HG03097 (cell line): ENCODE data around the gene NCKAP5.

ENCODE experiments used
- ATAC-seq: cut with Tn5 transposase; IDR thresholded peaks from one replicate; pipeline ENCODE4 v1.9.1; 2021; ENCODE audit not compliant: unreplicated experiment, low FRiP score

NCKAP5 gene

DNA sequence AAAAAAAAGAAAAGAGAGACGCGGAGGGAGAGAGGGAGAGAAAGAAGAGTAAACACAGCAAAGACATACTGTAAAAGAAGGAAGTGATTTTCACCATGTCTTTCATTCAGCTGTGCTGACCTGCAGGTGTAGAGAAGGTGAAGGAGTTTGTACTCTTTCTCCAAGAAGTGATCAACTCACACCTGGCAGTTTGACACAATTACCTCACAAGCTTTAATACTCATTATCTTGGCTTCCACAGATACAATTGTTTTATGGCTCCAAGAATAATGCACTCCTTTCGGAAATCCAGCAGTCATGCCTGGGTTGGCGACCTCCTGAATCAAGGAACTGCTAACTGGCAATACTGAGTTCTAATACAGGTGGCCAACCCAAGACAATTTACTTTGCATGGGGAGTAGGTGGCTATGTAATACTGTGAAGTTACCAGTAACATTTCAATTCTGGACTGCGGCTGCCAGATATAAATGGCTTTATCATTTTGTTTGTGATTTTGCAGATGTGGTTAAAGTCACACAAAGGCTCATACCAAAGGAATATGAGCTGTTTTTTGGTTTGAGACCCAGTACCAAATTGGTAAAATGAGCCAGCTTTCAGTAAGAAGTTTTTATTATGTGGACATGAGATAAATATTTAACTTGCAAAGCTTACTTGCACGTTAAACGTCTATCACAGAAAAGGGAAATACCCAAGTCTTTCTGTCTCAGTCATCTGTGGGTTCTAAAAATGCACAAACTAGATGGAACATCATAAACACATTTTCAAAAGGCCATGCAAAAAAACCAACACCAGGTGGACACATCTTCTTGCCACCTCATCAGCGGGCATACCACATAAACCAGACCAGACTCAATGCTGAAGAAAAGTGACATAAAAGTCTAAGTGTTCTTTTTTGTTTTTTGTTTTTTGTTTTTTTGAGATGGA is 69.3 kb downstream of the NCKAP5 start:
- ATAC-seq, result peak; percentile 75

GRCh38 chr2:133497951-133498565 is 70.2 kb downstream of the NCKAP5 start:
- no peak for ATAC-seq

DNA sequence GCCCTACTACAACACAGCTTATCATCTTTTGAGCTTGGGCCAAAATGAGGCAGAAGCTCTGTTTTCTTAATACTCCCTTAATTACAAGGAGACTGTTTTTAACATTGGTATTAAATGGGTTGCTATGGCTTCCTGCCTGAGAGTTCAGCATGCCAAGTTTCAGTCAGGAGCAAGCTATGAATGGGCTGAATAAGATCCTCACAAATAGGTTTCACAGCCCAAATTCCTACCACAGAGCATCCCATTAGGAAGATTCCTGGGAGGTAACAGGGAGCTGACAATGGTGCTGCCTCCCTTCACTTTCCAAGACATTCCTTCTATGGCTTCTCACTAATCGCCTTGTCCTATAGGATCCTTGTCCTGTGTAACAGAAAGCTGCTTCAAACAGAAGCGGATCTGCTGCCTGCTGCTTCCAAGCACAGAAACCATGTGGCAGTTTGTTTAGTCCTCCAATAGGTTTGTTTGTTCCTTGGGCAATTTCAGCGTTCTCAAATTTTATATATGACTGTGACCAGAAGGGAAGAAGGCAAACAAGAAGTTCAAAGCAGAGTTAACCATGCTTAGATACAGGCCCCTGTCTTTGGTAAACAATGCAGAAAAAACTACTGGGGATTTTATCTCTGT is 70.9 kb downstream of the NCKAP5 start:
- ATAC-seq, result no peak

DNA sequence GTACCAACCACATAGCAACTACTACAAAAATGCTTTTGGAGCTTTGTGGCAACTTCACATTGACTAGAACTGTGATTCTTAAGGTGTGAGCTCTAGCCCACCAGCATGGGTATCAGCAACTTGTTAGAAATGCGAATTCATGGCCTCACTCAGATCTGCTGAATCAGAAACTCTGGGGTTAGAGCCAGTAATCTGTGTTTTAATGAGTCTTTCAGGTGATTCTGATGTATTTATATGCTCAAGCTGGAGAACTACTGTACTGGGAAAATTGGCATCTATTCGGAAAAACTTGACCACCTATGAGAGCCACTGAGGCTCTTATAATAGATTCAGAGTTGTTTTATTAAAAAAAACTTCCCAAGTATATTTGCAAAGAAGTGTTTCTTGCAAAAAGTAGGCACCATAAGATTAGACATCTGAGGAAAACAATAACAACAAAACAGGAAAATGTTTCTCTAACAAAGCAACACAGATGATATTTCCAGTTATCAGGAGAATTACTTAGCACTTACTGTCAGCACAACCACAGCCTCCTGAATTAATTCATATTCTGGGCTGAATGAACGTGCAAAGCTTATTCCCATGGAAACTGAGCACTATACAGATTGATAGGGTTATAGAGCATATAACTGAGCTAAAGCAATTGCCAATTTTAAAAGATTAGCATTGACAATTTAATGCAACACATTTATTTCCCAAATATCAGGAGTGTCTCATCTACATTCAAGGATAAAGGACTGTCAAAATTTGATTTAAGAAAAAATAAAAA is 71.6 kb downstream of the NCKAP5 start:
- ATAC-seq, result no peak

DNA sequence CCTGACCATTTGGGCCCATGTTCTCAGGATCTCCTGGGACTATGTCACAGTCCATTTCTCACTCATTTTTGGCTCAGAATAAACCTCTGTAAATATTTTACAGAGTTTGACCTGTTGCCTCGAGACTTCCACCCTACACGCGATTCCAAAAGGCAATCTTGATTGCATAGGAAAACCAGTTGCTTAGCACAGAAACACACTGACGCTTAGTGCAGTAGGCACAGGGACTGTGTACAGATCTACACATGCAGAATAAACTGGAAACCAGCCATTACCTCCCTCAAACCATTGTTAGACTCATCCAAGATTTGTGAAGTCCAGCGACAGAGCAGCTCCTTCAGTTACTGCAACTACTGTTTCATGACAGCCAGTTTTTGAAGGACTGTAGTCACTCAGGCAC is 73.0 kb downstream of the NCKAP5 start:
- ATAC-seq, result no peak

GRCh38 chr2:133492719-133493380 is 75.4 kb downstream of the NCKAP5 start:
- no peak for ATAC-seq

- ATAC-seq, result no peak
Measured at GRCh38 chr2:133490411-133490980, 77.8 kb downstream of the NCKAP5 start.

DNA sequence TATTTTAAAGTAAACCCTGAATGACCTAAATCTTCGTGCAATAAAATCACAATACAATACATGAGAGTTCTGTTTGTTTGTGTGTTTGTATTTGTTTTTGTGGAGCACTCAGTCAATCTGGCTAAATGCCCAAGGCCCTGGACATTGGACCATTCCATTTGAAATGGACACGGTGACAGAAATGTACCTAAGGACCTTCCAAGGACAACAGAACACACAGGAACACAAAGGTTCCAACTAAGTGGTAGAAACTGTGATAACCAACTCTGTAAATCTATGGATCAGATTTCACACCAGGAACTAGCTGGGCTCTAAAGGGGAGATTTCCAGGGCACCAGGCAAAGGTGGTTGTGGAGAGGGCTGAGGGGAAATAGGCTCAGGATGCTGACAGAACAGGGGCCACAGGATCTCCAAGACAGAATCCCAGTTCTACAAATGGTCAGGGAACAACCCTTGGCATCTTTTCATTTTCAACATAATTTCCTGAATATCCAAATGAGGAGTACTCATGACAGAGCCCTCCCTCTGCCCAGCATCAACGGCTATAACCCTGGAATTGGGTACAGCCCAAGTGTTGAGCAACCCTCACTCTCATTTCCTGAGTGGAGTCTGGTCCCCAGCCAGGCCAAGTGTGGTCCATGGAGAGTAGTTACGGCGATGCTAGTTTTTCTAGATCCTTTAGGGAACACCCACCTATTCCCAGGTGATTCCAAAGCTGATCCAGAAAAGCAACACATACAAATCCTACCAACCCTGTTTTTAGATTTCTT is 78.4 kb downstream of the NCKAP5 start:
- ATAC-seq, result no peak

GRCh38 chr2:133489146-133489545 is 79.1 kb downstream of the NCKAP5 start:
- no peak for ATAC-seq

DNA sequence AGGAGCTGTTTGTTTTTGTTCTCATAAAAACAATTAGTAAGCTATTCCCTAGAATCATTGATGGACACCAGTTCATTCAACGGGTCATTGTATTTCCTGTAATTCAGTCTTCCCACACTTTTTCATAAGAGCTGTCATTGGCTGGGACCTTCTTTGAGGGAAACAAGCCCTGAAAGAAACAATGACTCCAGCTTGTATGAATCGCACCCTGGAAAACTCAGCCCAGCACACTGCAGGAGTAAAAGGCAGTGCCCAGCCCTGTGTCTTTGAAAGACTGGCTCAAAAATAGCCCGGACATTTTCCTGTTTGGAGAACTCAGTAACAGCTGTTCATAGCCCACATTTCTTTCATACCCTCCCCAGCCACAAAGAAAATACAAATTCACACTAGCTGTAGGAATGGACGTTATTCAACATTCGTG is 81.5 kb downstream of the NCKAP5 start:
- ATAC-seq, result no peak

GRCh38 chr2:133485868-133486267 is 82.4 kb downstream of the NCKAP5 start:
- ATAC-seq, result no peak

DNA sequence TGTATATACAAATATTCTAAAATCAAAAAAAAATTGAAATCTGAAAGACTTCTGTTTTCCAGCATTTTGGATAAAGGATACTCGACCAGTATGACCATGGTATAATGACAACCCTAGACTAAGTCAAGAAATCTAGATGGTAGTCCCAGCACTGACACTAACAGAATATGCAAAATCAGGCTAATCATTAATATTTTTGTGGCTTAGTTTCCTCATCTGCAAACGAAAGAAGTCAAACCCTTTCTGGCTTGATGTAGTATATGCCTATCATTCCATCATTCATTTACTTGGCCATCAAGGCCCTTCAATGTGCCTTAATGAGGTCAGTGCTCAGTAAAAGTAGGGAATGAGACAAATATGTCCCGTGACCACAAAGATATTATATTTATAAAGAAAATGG is 83.5 kb downstream of the NCKAP5 start:
- peak; percentile 47 for ATAC-seq

DNA sequence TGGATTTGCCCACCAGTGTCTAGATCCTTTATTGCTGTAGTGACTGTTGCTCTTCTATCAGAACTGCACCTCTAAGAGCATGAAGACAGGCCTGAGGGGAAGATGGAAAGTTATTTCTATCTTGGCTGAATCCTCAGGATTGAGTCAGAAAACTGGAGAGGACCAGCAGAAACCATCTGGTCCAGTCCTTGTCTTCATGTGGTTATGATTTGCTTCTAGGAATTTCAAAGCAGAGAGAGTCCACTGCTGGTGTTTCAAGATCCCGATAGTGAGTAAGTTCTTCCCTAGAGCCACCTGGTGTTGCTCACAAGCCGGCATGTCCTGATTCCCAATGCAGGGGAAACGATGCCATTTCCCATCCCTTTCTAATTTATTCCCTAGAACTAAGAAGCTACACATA is 84.2 kb downstream of the NCKAP5 start:
- no peak for ATAC-seq

DNA sequence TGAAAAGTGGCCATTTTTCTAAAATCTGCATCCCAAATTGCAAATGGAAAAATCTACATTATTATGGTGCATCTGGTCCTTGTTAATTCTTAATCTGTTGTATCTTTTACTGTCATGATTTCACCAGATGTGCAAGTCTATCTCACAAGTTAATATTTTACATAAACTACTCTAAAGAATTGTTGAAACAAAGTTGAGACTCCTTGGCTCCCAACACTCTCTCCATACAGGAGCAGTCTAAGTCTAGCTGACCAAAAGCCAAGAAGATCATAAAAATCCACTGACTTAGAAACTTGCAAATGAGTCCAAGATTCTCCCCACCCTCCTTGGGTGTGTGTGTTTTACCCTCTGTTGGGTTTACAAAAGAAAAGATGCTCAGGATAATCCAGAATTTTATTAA is 85.1 kb downstream of the NCKAP5 start:
- ATAC-seq, result no peak

DNA sequence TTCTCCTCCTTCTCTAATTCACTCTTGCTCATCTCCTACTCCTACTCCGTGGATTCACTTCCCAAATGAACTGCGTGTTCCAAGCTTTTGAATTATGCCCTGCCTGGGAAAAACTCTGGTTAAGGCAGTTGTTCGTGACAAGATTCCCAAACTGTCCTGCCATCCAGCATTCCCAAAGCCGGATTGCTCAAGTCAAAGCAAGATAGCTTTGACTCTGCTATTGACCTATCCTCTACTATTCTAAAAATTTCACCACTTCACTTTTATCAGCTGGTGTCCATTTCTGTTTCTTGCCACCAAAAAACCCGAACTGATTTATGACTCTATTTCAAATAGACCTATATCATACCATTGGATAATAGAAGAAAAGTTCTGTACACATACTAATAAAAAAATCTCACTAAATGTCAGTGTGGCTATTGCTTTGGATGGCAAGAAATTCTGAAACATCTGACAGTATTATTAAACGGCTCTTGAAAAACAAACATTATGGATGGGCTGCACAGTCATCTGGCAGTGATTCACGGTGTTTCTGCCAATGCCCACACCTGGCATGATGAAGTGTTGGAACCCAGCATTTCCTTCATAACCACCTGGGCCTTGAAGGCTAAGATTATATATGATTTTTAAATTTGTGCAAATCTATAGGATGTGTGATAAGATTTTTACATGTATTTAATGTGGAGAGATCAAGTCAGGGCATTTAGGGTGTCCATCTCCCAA is 87.4 kb downstream of the NCKAP5 start:
- no peak for ATAC-seq

DNA sequence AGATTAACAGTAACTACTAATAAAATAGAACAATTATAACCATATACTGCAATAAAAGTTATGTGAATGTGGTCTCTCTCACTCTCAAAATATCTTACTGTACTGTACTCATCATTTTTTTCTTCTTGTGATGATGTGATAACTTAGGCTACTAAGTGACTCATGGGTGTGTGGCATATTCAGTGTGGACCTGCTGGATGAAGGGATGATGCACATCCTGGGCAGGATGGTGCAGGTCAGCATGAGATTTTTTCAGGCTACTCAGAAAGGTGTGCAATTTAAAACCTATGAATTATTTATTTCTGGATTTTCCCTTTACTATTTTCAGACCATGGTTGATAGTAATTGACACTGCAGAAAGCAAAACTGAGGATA is 90.7 kb downstream of the NCKAP5 start:
- ATAC-seq, result no peak

DNA sequence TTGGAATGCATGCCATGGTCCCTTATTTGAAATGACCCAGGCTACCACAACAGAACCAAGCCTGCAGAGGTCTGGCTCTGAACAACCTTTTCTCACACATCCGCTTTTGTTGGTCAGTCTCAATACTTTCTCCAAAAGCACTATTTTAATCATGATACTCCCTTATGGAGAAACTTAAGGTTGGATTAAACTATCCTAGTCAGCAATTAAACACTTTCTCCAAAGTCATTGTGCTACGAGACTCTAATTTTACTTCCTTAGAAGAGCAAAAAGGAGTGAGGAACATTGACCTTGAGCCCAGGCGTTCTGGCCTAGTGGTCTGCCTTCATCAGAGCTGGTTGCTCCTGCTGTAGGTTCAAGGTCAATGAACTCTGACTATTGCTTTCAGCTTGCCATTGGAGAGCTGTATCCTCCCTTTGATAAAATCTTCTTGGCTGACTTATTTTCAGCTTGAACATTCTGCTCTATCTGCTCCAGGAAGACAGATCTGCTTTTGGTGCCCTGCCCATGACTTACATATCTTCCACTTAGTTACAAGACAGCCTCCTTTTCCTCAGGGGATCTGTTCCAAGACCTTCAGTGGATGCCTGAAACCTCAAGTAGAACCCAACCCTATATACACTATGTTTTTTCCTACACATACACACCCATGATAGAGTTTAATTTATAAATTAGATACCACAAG is 91.2 kb downstream of the NCKAP5 start:
- ATAC-seq, result no peak

DNA sequence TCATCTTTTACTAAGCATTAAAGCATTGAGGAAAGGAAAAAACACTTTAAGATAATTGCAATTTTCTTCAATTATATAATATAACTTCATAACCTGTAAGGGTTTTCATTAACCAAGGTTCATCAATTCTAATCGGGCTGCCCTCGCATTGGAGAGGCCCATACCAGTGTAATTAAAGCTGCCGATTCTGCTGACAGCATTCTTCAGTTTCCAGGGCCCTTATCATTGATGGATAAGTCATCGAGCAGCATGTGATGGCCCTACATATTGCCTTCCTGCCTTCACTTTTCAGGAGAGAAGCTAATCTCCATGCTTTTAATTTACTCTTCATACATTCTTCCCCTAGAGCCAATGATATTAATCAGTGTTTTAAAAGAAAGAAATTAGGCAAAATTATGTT is 92.0 kb downstream of the NCKAP5 start:
- ATAC-seq, result no peak
